Thyroid gland (tissue), 4 donors: Measurements from ENCODE around the gene ANKMY1. TPM values are rescaled to one million over a fixed set of nuclear protein-coding genes. Genes with fewer than 3 reads are reported as not detected.

Experiments used
- DNase-seq, 2 donors: peaks; one replicate each; pipeline ENCODE4 v3.0.0-alpha.2; 2019
- H3K27ac ChIP-seq, 3 donors: fragments of 200-600 bp; sonication (generic); 1 replicate in 2 of 3; 2 replicates in 1 of 3; pipeline ENCODE4 v1.5.1; 2016 to 2019; ENCODE audit warnings: mild to moderate bottlenecking in 1 of 3, moderate library complexity in 1 of 3
- H3K27me3 ChIP-seq: fragments of 200-600 bp; sonication (generic); one replicate; pipeline ENCODE4 v1.5.1; 2019
- H3K36me3 ChIP-seq, 2 donors: fragments of 200-600 bp; sonication (generic); one replicate each; pipeline ENCODE4 v1.5.1; 2016 to 2019
- H3K4me1 ChIP-seq, 2 donors: fragments of 200-600 bp; sonication (generic); one replicate each; pipeline ENCODE4 v1.5.1; 2017 to 2019
- H3K4me3 ChIP-seq, 3 donors: fragments of 200-600 bp; sonication (generic); replicated peaks in 1 of 3; 1 replicate in 2 of 3; 2 replicates in 1 of 3; pipeline ENCODE4 v1.5.1; 2016; ENCODE audit warnings: mild to moderate bottlenecking in 1 of 3
- H3K9me3 ChIP-seq: fragments of 200-600 bp; sonication (generic); one replicate; pipeline ENCODE4 v1.5.1; 2017
- POLR2A ChIP-seq, 2 donors: fragments of 450-650 bp; IDR thresholded peaks; one replicate each; pipeline ENCODE4 v1.6.1; 2017; ENCODE audit warnings: antibody characterized with exemption in 2 of 2, mild to moderate bottlenecking in 2 of 2, moderate library complexity in 1 of 2
- WGBS, 2 donors: methylation state at CpG; one replicate each; pipeline ENCODE4 v1.1.5; 2017; 5-methylcytosine and 5-hydroxymethylcytosine counted together
- intact Hi-C: fragments of 100-400 bp; cut with DNase I; formaldehyde crosslinking; loops from one replicate; pipeline ENCODE4 v1.15.1; 2023
- total RNA-seq, 4 donors: library from RNA; depleted of rRNA; stranded (reverse); fragments of >200 nt; gene quantifications; one replicate each; pipeline ENCODE4 v1.2.3, GENCODE V29; 2016
- TF ChIP-seq, protein P1 (sequence below), 6 experiments: fragments of 200-600 bp in 3 of 6; fragments of 450-650 bp in 3 of 6; sonication (generic) in 3 of 6; IDR thresholded peaks; one replicate each; pipeline ENCODE4 v1.5.1; 2016 to 2019; ENCODE audit warnings: antibody characterized with exemption in 6 of 6, mild to moderate bottlenecking in 2 of 6, inconsistent platforms in 1 of 6, moderate library complexity in 1 of 6

Gene ANKMY1
- total RNA-seq, 4 donors from 2014 or later, result 17.4 to 24.7 (median 21.0) TPM

DNA sequence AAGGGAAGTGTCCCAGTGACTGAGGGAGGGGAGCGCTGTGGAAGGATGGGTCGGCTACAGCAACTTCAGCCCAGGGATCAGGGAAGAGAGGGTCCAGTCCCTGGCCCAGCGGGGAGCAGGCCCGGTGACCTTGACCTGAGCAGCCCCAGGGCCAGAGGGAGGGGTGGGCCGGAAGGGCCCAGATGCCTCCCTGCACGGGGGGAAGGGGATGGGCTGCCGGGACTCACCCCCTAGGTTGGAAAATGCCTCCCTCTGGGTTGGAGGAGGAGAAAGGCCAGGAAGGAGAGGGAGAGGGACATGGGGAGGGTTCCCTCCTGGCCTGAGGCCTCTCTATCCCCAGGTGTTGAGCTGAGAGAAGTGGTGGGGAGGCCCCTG, 102.5 kb downstream of the ANKMY1 start:
- Histone ChIP-seq H3K27ac (no peak overlapping the region), H3K4me1 (peaks cover 9 to 32% of the 10 kb centered on the region in 2 donors)

DNA sequence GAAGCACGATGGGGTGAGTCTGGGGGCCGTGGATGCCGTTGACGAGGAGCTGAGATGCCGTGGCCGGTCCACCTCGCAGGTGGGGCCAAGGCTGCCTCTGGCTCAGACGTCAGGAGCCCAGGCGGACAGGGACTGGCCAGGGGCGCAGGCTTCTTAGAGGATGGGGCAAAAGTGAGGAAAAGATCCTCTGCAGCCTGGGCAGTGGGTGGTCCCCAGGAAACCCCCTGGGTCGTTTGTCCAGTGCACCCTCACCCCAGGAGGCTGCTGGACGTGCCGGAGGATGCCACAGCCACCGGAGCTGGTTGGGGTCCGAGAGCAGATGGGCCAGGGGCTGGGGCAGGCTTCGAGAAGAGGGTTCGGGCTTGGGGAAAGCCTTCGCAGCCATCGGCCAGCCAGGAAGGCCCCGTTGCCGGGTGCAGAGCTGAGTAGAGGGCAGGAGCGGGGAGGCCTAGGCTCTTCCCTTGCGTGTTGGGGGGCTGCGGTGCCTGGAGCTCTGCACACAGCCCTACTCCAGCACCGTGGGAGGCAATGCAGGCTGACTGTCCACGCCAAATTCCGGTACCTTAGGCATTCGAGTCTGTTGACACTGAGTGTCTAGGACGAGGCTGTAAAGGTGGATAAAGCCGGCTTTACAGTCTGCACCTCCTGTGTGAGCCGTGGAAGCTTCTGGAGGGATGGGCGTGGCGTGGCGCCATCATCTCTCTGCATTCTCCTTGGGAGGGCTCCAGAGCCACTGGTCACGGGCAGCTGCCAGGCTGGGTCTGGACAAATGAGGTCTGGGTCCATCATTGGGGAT, 103.5 kb downstream of the ANKMY1 start:
- intact Hi-C loops, result no loop called here
- Histone ChIP-seq H3K4me3 (no peak overlapping the region), H3K9me3 (no peaks in the 10 kb centered on the region), H3K27ac (no peak overlapping the region), H3K27me3 (no peaks in the 10 kb centered on the region), H3K36me3 (no peaks in the 10 kb centered on the region), H3K4me1 (peaks cover 9 to 32% of the 10 kb centered on the region in 2 donors)
- TF ChIP-seq, protein P1, sequence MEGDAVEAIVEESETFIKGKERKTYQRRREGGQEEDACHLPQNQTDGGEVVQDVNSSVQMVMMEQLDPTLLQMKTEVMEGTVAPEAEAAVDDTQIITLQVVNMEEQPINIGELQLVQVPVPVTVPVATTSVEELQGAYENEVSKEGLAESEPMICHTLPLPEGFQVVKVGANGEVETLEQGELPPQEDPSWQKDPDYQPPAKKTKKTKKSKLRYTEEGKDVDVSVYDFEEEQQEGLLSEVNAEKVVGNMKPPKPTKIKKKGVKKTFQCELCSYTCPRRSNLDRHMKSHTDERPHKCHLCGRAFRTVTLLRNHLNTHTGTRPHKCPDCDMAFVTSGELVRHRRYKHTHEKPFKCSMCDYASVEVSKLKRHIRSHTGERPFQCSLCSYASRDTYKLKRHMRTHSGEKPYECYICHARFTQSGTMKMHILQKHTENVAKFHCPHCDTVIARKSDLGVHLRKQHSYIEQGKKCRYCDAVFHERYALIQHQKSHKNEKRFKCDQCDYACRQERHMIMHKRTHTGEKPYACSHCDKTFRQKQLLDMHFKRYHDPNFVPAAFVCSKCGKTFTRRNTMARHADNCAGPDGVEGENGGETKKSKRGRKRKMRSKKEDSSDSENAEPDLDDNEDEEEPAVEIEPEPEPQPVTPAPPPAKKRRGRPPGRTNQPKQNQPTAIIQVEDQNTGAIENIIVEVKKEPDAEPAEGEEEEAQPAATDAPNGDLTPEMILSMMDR (IDR thresholded peaks at IDR 0.05), result no peak
- no peak for TF ChIP-seq POLR2A (IDR thresholded peaks at IDR 0.05)
- 61 to 63% methylated on average over 32 to 33 of the region's 35 CpGs for whole genome bisulfite sequencing, 2 donors
- DNase-seq, result no peak

More for the DNA sequence above, 102.5 kb downstream of the ANKMY1 start:
- Histone ChIP-seq H3K4me3 (no peak overlapping the region), H3K27me3 (no peaks in the 10 kb centered on the region), H3K9me3 (no peaks in the 10 kb centered on the region), H3K36me3 (no peaks in the 10 kb centered on the region)
- no peak for DNase-seq
- intact Hi-C loops, result no loop called here
- WGBS, 2 donors, result 53 to 59% methylated on average over 7 of the region's 7 CpGs
- TF ChIP-seq, protein P1 (IDR thresholded peaks at IDR 0.05), result no peak
- no peak for TF ChIP-seq POLR2A (IDR thresholded peaks at IDR 0.05)

DNA sequence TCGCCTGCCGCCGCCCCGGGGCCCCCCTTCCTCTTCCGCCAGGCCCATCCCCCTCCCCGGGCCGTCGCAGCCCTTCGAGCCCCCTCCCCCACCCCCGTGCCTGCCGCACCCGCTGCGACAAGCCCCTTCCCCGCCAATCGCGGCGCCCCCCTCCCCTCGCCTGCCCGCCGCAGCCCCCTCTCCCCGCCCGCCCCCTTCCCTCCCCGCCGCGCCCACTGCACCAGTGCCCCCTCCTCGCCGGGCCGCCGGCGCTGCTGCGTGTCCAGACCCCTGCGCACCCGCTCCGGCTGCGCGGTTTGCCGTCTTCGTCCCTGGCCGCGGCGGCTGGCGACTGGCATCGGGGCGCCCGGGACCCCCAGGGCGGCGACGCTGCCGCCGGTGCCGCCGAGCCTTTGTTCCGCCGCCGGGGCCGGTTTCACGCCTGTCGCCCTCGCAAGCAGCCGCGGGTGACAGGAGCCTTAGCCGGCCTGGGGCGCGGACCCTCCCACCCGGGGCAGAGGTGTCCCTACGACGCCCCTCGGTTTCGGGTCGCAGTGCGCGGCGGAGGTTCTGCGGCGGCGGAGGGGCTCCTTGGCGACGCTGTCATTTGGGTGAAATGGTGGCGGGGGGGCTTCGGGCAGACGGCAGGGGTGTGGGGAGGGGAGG, 104.2 kb downstream of the ANKMY1 start:
- Histone ChIP-seq H3K36me3 (no peaks in the 10 kb centered on the region), H3K27me3 (no peaks in the 10 kb centered on the region), H3K9me3 (no peaks in the 10 kb centered on the region), H3K4me3 (peak overlapping the region in 1 of 3 donors; percentile 37), H3K4me1 (peaks cover 9 to 32% of the 10 kb centered on the region in 2 donors), H3K27ac (no peak overlapping the region)
- TF ChIP-seq POLR2A (IDR thresholded peaks at IDR 0.05), result no peak
- TF ChIP-seq, protein P1 (IDR thresholded peaks at IDR 0.05), result no peak
- 10 to 18% methylated on average over 2 to 4 of the region's 81 CpGs for WGBS, 2 donors
- DNase-seq, result no peak
- intact Hi-C loops, result no loop called here

DNA sequence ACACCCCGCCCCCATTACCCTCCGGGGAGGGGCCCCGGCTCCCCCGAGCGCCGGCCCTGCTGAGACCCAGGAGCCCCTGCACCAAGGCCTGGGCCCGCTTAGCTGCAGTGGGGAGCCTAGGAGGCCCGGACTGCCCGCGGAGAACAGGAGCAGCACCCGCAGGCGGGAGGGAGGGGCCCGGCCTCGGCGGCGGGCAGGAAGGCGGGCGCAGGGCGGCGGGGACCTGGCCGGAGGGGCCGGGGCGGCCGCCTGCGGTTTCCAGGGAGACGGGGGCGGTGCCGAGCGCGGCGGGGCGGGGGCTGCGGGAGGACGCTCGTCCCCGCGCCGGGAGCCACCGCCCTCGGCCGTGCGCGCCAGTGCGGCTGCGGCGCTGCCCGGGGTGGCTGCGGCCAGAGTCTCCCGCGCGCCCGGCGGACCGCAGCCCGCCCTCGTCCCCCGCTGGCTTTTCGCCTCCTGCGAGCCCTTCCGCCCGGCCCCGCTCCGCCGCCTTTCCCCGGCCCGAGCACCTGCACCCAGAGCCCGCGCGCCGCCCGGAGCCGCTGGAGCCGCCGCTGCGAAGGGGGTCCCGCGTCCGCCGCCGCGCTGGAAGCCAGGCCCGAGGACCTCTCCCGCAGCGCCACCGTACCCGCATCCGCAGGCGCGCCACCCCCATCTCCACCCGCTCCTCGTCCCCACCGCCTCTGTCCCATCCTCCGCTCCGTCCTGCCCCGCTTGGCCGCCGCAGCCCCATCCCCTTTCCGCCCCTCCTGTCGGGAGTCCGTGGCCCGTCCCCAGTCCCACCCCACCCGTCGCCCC, 105.1 kb downstream of the ANKMY1 start:
- intact Hi-C loops, result no loop called here
- TF ChIP-seq POLR2A (IDR thresholded peaks at IDR 0.05), result peak in 1 of 2 donors; percentile 41
- TF ChIP-seq, protein P1 (IDR thresholded peaks at IDR 0.05), result no peak
- Histone ChIP-seq H3K4me1 (peaks cover 9 to 32% of the 10 kb centered on the region in 2 donors), H3K27me3 (no peaks in the 10 kb centered on the region), H3K9me3 (no peaks in the 10 kb centered on the region), H3K4me3 (peak overlapping the region in 1 of 3 donors; percentile 37), H3K27ac (no peak overlapping the region), H3K36me3 (no peaks in the 10 kb centered on the region)
- 2 to 3% methylated on average over 13 to 28 of the region's 103 CpGs for WGBS, 2 donors
- peak; percentile 73 for DNase-seq
